Activated naive CD4-positive, alpha-beta T cell treated with anti-CD3 and anti-CD28 coated beads, Interleukin-2, amount 10 ng/mL, durations not matched to agents 7 days and 5 days (primary cell): Measurements from ENCODE around the gene CD3E.

Experiments used
- CTCF ChIA-PET: fragments of 350-600 bp; sonication (Branson Sonifier 250); formaldehyde crosslinking; loops from one replicate; lab custom pipeline; 2021; ENCODE audit warnings: antibody characterized with exemption; lab: Charles Lee
- DNase-seq: peaks from one replicate; pipeline ENCODE4 v3.0.0-alpha.2; 2020
- H3K27ac Mint-ChIP-seq: one replicate; pipeline ENCODE4 v1.8.0; 2021; ENCODE audit warnings: mild to moderate bottlenecking, moderate library complexity, mixed read lengths
- H3K27me3 Mint-ChIP-seq: one replicate; pipeline ENCODE4 v1.8.0; 2021; ENCODE audit warnings: mild to moderate bottlenecking, mixed read lengths
- H3K36me3 Mint-ChIP-seq: one replicate; pipeline ENCODE4 v1.8.0; 2021; ENCODE audit warnings: mixed read lengths
- H3K4me1 Mint-ChIP-seq: one replicate; pipeline ENCODE4 v1.8.0; 2021; ENCODE audit warnings: mixed read lengths
- H3K4me3 Mint-ChIP-seq: one replicate; pipeline ENCODE4 v1.8.0; 2021; ENCODE audit warnings: mild to moderate bottlenecking, moderate library complexity, mixed read lengths
- H3K9me3 Mint-ChIP-seq: one replicate; pipeline ENCODE4 v1.8.0; 2021; ENCODE audit warnings: mixed read lengths

Gene CD3E

DNA sequence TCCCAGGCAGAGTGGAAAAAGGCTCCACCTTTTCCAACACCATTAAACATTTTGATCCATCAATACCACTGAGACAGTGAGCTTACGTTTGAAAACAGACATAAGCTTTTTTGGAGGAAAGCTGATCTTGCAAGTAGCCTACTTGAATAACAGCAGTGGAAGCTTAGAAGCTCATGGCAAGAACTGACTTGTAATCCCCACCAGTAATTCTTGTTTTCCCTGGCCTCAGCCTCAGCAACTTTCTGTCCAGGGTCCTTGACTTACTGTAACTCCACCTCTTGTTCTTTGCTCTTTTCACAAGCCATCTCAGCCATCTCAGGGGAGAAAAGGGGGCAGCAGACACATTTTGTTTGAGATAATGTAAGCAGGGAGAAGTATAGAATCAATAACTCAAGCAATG is 28.1 kb upstream of the CD3E start:
- H3K9me3 Mint-ChIP-seq = no peaks in the 10 kb centered on the region
- H3K4me1 Mint-ChIP-seq = peaks cover 49% of the 10 kb centered on the region
- CTCF ChIA-PET = interaction anchor here (1.0 to 3.7 kb wide), 7 partner anchors 9 to 78 kb away, joined by 3 to 22 read pairs (median 7); partner anchors contain the start of genes JAML and MPZL2
- no peaks in the 10 kb centered on the region for H3K36me3 Mint-ChIP-seq
- DNase-seq = no peak
- H3K4me3 Mint-ChIP-seq = no peak overlapping the region
- H3K27me3 Mint-ChIP-seq = peaks cover 4% of the 10 kb centered on the region
- no peak overlapping the region for H3K27ac Mint-ChIP-seq

DNA sequence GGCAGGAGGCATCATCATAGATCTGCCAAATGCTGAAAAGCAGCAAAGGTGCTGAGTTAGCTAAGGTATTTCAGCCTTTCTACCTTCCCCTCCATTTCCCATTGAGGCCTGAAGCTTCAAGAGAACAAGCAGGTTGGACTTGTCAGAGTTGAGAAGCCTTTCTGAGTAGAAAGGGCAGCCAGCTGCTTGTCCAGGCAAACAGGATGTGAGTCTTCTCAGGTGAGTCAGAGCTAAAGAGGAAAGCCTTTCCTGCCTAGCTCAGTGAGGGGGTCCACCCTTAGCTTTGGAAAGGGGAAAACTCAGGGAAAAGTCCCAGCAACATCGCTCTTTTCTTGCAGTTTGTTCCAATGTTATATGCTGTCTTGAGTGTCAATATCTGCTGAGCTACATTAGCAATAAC is 27.2 kb upstream of the CD3E start:
- DNase-seq = peak; percentile 33
- CTCF ChIA-PET = interaction anchor here (1.0 to 3.7 kb wide), 5 partner anchors 8 to 79 kb away, joined by 3 to 22 read pairs (median 8); partner anchors contain the start of gene MPZL2
- Mint-ChIP-seq H3K36me3 (no peaks in the 10 kb centered on the region), H3K27me3 (peaks cover under 1% of the 10 kb centered on the region), H3K4me1 (peaks cover 56% of the 10 kb centered on the region), H3K9me3 (no peaks in the 10 kb centered on the region), H3K27ac (no peak overlapping the region), H3K4me3 (no peak overlapping the region)

DNA sequence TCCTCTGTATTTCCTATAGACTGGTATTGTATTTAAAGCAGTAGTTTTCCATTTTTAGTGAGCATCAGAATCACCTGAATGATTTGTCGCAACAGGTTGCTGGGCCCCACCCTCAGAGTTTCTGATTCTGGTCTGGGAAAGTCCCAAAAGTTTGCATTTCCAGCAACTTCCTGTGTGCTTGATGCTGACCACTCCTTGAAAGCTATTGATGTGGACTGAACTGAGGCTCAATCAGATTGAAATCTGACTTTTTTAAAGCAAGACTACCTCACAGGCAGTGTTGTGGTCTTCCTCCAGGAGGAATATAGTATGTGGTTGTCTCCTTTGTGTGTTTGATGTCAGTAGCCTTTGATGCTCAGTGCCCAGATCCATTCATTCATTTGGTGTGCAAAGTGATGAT is 23.2 kb upstream of the CD3E start:
- Mint-ChIP-seq H3K36me3 (no peaks in the 10 kb centered on the region), H3K4me3 (no peak overlapping the region), H3K27me3 (no peaks in the 10 kb centered on the region), H3K9me3 (no peaks in the 10 kb centered on the region), H3K27ac (no peak overlapping the region), H3K4me1 (peaks cover 55% of the 10 kb centered on the region)
- DNase-seq = no peak
- CTCF ChIA-PET = interaction anchor here (1.0 to 1.4 kb wide), 2 partner anchors 17 to 20 kb away, joined by 3 to 4 read pairs; partner anchors contain the start of gene MPZL2

DNA sequence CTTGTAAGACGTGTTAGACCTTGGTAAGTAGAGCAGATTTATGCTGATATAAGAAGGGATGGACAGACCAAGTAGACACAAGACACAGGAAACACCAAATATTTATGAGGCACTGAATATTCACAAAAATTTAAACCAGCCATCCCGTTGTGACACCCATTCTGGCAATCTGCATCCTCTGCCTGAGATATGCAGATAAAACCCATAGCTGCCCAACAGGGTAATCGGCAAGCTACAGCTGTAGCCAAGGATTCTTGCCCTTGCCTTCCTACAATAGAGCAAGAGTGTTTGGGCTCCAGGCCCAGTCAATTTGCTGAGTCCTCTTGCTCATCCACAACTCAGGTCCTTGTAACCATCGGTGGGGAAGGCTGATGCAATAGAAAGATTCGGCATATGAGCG is 21.9 kb upstream of the CD3E start:
- H3K36me3 Mint-ChIP-seq = no peaks in the 10 kb centered on the region
- H3K4me1 Mint-ChIP-seq = peaks cover 41% of the 10 kb centered on the region
- no peaks in the 10 kb centered on the region for H3K9me3 Mint-ChIP-seq
- DNase-seq = no peak
- no peaks in the 10 kb centered on the region for H3K27me3 Mint-ChIP-seq
- H3K4me3 Mint-ChIP-seq = no peak overlapping the region
- no peak overlapping the region for H3K27ac Mint-ChIP-seq
- CTCF ChIA-PET = interaction anchor here (1.1 to 4.0 kb wide), 4 partner anchors 13 to 102 kb away, joined by 3 to 23 read pairs (median 4); no protein-coding TSS in a partner anchor

DNA sequence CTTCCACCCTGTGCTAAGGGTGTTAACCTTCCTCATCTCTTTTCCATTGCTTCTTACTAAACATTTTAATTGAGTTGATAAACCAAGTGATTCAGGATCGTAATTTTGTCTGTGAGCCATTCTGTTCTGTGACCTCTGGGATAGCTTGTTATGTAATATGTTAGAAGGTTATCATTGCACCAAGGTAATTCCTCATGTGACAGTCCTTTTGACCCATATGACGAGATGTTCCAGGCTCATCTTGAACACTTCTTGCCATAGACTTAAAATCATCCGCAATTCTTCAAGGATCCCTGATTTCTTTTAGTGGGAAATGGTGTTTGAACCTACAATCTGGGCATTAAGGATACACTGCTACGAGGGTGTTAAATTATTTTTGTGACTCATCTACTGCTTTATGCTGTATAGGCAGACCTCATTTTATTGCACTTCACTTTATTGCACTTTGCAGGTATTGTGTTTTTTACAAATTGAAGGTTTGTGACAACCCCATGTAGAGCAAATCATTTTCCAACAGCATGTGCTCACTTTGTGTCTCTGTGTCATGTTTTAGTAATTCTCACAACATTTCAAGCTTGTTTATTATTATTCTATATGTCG is 21.4 kb upstream of the CD3E start:
- Mint-ChIP-seq H3K4me1 (peaks cover 41% of the 10 kb centered on the region), H3K36me3 (no peaks in the 10 kb centered on the region), H3K9me3 (no peaks in the 10 kb centered on the region), H3K4me3 (no peak overlapping the region), H3K27ac (peak overlapping the region; percentile 79), H3K27me3 (no peaks in the 10 kb centered on the region)
- CTCF ChIA-PET = interaction anchor here (1.1 to 4.0 kb wide), 8 partner anchors 12 to 138 kb away, joined by 3 to 23 read pairs (median 3); no protein-coding TSS in a partner anchor
- no peak for DNase-seq

DNA sequence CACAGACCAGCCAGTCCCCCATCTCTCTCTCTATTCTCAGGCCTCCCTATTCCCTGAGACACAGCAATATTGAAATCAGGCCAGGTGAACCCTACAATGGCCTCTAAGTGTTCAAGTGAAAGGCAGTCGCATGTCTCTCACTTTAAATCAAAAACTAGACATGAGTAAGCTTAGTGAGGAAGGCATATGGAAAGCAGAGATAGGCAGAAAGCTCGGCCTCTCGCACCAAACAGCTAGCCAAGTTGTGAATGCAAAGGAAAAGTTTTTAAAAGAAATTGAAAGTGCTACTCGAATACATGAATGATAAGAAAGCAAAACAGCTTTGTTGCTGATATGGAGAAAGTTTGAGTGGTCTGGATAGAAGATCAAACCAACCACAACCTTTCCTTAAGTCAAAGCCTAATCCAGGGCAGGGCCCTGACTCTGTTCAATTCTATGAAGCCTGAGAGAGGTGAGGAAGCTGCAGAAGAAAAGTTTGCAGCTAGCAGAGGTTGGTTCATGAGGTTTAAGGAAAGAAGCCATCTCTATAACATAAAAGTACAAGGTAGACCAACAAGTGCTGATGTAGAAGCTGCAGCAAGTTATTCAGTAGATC is 20.7 kb upstream of the CD3E start:
- peak overlapping the region; percentile 79 for H3K27ac Mint-ChIP-seq
- no peaks in the 10 kb centered on the region for H3K27me3 Mint-ChIP-seq
- H3K36me3 Mint-ChIP-seq = no peaks in the 10 kb centered on the region
- H3K4me1 Mint-ChIP-seq = peaks cover 39% of the 10 kb centered on the region
- no peak overlapping the region for H3K4me3 Mint-ChIP-seq
- no peaks in the 10 kb centered on the region for H3K9me3 Mint-ChIP-seq
- no peak for DNase-seq
- CTCF ChIA-PET = interaction anchor here (1.1 to 4.0 kb wide), 7 partner anchors 12 to 139 kb away, joined by 3 to 23 read pairs (median 3); no protein-coding TSS in a partner anchor

DNA sequence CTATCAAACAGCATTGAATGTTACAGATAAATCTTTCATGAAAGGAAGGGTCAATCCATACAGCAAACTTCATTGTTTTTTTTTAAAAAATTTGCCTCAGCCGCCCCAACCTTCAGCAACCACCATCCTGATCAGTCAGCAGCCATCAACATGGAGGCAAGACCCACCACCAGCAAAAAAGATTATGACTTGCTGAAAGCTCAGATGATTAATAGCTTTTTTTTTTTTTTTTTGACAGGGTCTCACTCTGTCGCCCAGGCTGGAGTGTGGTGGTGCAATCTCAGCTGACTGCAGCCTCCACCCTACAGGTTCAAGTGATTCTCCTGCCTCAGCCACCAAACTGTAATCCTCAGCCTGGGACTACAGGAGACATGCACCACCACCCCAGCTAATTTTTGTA is 18.0 kb upstream of the CD3E start:
- H3K27ac Mint-ChIP-seq = no peak overlapping the region
- H3K4me1 Mint-ChIP-seq = peaks cover 35% of the 10 kb centered on the region
- no peak overlapping the region for H3K4me3 Mint-ChIP-seq
- H3K36me3 Mint-ChIP-seq = peaks cover 2% of the 10 kb centered on the region
- peaks cover 2% of the 10 kb centered on the region for H3K9me3 Mint-ChIP-seq
- no peaks in the 10 kb centered on the region for H3K27me3 Mint-ChIP-seq
- CTCF ChIA-PET = interaction anchor here (4.0 kb wide), 1 partner anchor 87 kb away, joined by 35 read pairs; no protein-coding TSS in a partner anchor
- DNase-seq = no peak

DNA sequence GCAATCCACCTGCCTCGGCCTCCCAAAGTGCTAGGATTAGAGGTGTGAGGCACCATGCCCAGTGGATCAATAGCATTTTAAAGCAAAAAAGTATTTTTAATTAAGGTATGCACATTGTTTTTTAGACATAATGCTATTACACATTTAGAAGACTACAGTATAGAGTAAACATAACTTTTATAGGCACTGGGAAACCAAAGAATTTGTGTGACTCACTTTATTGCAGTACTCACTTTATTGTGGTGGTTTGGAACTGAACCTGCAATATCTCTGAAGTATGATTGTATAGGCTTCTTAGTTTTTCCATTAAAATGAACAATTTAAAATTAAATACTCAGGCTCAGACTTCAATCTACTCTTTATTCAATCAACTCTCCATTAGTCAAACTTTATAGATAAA is 17.5 kb upstream of the CD3E start:
- DNase-seq = no peak
- H3K27ac Mint-ChIP-seq = no peak overlapping the region
- H3K4me3 Mint-ChIP-seq = no peak overlapping the region
- peaks cover 32% of the 10 kb centered on the region for H3K4me1 Mint-ChIP-seq
- CTCF ChIA-PET = interaction anchor here (4.0 kb wide), 1 partner anchor 88 kb away, joined by 35 read pairs; no protein-coding TSS in a partner anchor
- H3K27me3 Mint-ChIP-seq = no peaks in the 10 kb centered on the region
- peaks cover 2% of the 10 kb centered on the region for H3K36me3 Mint-ChIP-seq
- peaks cover 2% of the 10 kb centered on the region for H3K9me3 Mint-ChIP-seq

DNA sequence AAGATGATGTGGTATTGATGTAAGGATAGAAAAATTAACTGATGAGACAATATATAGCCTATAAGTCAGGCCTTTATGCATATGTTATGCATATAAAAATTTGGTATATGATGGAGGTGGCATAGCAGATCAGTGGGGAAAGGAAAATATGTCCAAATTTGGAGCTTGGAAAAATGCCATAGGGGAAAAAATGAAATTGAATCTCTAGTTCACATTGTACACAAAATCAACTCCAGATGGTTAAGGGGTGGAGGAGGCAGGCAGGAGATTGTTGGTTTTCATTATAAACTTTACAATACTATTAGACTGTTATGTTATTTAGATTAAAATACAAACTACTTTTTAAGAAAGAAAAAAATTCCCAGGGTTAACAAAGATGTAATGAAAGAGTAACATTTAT is 15.1 kb upstream of the CD3E start:
- H3K27ac Mint-ChIP-seq = no peak overlapping the region
- no peak for DNase-seq
- CTCF ChIA-PET = interaction anchor here (1.0 to 4.0 kb wide), 10 partner anchors 15 to 145 kb away, joined by 3 to 35 read pairs (median 4); partner anchors contain the start of gene CD3D
- H3K4me3 Mint-ChIP-seq = no peak overlapping the region
- no peaks in the 10 kb centered on the region for H3K27me3 Mint-ChIP-seq
- peaks cover 2% of the 10 kb centered on the region for H3K36me3 Mint-ChIP-seq
- H3K9me3 Mint-ChIP-seq = peaks cover 2% of the 10 kb centered on the region
- peaks cover 11% of the 10 kb centered on the region for H3K4me1 Mint-ChIP-seq

GRCh38 chr11:118290923-118291322 is 13.6 kb upstream of the CD3E start:
- Mint-ChIP-seq H3K9me3 (peaks cover 2% of the 10 kb centered on the region), H3K4me1 (peaks cover 14% of the 10 kb centered on the region), H3K4me3 (no peak overlapping the region), H3K27me3 (no peaks in the 10 kb centered on the region), H3K27ac (no peak overlapping the region), H3K36me3 (peaks cover 2% of the 10 kb centered on the region)
- CTCF ChIA-PET = interaction anchor here (0.7 to 4.0 kb wide), 20 partner anchors 11 to 165 kb away, joined by 3 to 35 read pairs (median 4); partner anchors contain the start of gene MPZL3
- peak; percentile 66 for DNase-seq

GRCh38 chr11:118291477-118292135 is 12.9 kb upstream of the CD3E start:
- Mint-ChIP-seq H3K4me3 (no peak overlapping the region), H3K4me1 (peaks cover 19% of the 10 kb centered on the region), H3K36me3 (peaks cover 2% of the 10 kb centered on the region), H3K27me3 (no peaks in the 10 kb centered on the region), H3K27ac (no peak overlapping the region), H3K9me3 (peaks cover 2% of the 10 kb centered on the region)
- DNase-seq = no peak
- CTCF ChIA-PET = interaction anchor here (0.8 to 4.0 kb wide), 19 partner anchors 10 to 147 kb away, joined by 3 to 35 read pairs (median 4); partner anchors contain the start of gene MPZL3

GRCh38 chr11:118294053-118294452 is 10.5 kb upstream of the CD3E start:
- Mint-ChIP-seq H3K27me3 (no peaks in the 10 kb centered on the region), H3K4me3 (no peak overlapping the region)
- CTCF ChIA-PET = interaction anchor here (1.4 to 5.9 kb wide), 3 partner anchors 57 to 149 kb away, joined by 3 to 89 read pairs (median 23); no protein-coding TSS in a partner anchor

DNA sequence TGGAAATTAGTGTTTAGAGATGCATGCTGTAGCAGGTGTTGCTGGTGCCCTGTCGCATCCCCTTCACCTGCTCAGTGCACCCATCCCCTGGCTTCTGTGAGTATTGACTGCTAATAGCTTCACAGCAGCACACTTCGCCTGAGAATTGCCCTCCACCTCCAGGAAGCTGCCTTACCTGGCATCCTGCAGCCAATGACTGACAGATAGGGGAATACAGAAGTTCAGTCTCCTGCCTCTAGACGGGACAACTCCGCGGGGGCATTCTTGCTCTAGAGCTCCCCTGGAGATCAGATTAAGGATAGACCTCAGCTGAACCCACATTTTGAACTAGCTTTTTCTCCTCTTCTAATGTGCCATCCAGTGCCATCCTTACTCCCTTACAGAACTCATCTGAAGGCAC is 9.3 kb upstream of the CD3E start:
- Mint-ChIP-seq H3K4me1 (peaks cover 17% of the 10 kb centered on the region), H3K27me3 (no peaks in the 10 kb centered on the region), H3K36me3 (no peaks in the 10 kb centered on the region), H3K4me3 (no peak overlapping the region), H3K9me3 (no peaks in the 10 kb centered on the region), H3K27ac (no peak overlapping the region)
- DNase-seq = no peak
- CTCF ChIA-PET = interaction anchor here (0.7 to 8.0 kb wide), 35 partner anchors 10 to 198 kb away, joined by 3 to 89 read pairs (median 5); partner anchors contain the start of genes CD3D, CD3E, CD3G and JAML

More at GRCh38 chr11:118294053-118294452, 10.5 kb upstream of the CD3E start:
- H3K27ac Mint-ChIP-seq = no peak overlapping the region
- peaks cover 19% of the 10 kb centered on the region for H3K4me1 Mint-ChIP-seq
- peaks cover 2% of the 10 kb centered on the region for H3K9me3 Mint-ChIP-seq
- peaks cover 2% of the 10 kb centered on the region for H3K36me3 Mint-ChIP-seq
- no peak for DNase-seq
